ENCODE data around the gene SPARC.

DNA sequence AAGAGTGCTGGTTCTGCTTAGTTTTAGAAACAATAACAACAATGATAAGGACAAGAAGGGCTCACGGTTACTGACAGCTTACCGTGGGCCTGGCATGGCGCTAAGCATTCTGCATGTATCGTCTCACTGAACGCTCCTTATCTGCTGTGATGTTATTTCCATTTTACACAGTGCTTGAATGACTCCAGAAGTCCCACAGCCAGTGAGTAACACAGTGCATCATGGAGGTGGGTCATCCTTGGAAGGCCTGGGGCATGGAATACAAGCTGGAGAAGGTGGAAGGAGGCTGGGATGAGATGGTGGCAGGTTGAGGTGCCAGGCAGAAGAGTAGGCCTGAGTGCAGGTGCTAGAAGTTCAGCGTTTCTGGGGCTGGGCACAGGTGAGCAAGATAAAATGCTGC is 59.1 kb downstream of the SPARC start:
- no peak for TF ChIP-seq GATA2 (IDR thresholded peaks at IDR 0.05; ENCODE audit: low read depth, low read length)
- TF ChIP-seq GATA3 (IDR thresholded peaks at IDR 0.05; ENCODE audit: low read depth, low read length), result no peak

Measured in SH-SY5Y (cell line).